LNCAP (cell line): Measurements from ENCODE around the gene MRPL51.

Source experiments
- CTCF ChIP-seq: fragments of 450-650 bp; IDR thresholded peaks from 2 replicates; pipeline ENCODE4 v1.5.1; 2017; ENCODE audit warnings: mild to moderate bottlenecking

Gene MRPL51

GRCh38 chr12:6528539-6529235, 35.6 kb upstream of the MRPL51 start:
- TF ChIP-seq CTCF: no peak

GRCh38 chr12:6527711-6528110, 34.6 kb upstream of the MRPL51 start:
- no peak for TF ChIP-seq CTCF

GRCh38 chr12:6526766-6527525, 33.9 kb upstream of the MRPL51 start:
- TF ChIP-seq CTCF: no peak

GRCh38 chr12:6526201-6526600, 33.1 kb upstream of the MRPL51 start:
- TF ChIP-seq CTCF: no peak

GRCh38 chr12:6524648-6525047, 31.6 kb upstream of the MRPL51 start:
- no peak for TF ChIP-seq CTCF

GRCh38 chr12:6523708-6524107, 30.6 kb upstream of the MRPL51 start:
- no peak for TF ChIP-seq CTCF

GRCh38 chr12:6522193-6522592, 29.1 kb upstream of the MRPL51 start:
- no peak for TF ChIP-seq CTCF
